Pancreas (tissue), 10 donors: ENCODE data around the gene RXFP2. TPM values are rescaled to one million over a fixed set of nuclear protein-coding genes. Genes with fewer than 3 reads are reported as not detected.

Source experiments
- ATAC-seq, 4 donors: fragments of 200-7000 bp; cut with Tn5 transposase; one replicate each; pipeline versions ENCODE4 v1.8.0 to v1.9.1; 2020; ENCODE audit warnings: mild to moderate bottlenecking in 4 of 4, moderate library complexity in 4 of 4
- DNase-seq, 6 donors: peaks; one replicate each; pipeline ENCODE4 v3.0.0-alpha.2; 2020
- FAIRE-seq: peaks from 2 replicates; lab custom pipeline; 2012; peaks lifted over from hg19 to GRCh38; lab: Jason Lieb, UNC
- H3K27ac ChIP-seq, 4 donors: fragments of 200-600 bp; sonication (generic); 1 replicate in 3 of 4; 2 replicates in 1 of 4; pipeline versions ENCODE4 v1.5.0 to v1.8.0; 2020
- H3K27me3 ChIP-seq, 4 donors: fragments of 200-600 bp; one replicate each; pipeline ENCODE4 v1.8.0; 2021
- H3K36me3 ChIP-seq, 3 donors: fragments of 200-600 bp; sonication (generic) in 1 of 3; one replicate each; pipeline versions ENCODE4 v1.5.0 to v1.8.0; 2020 to 2021
- H3K4me1 ChIP-seq, 3 donors: fragments of 200-600 bp; one replicate each; pipeline ENCODE4 v1.8.0; 2021
- H3K4me3 ChIP-seq, 4 donors: fragments of 200-600 bp; sonication (generic) in 2 of 4; one replicate each; pipeline versions ENCODE4 v1.5.0 to v1.8.0; 2020 to 2021
- H3K9me3 ChIP-seq, 4 donors: fragments of 200-600 bp; one replicate each; pipeline ENCODE4 v1.8.0; 2021
- WGBS, 2 donors: extraction: QIAGEN DNeasy Blood & Tissue Kit; methylation state at CpG; one replicate each; pipeline ENCODE4 v1.1.7; 2013; 5-methylcytosine and 5-hydroxymethylcytosine counted together
- intact Hi-C, 3 donors: fragments of 100-400 bp; cut with DNase I; formaldehyde crosslinking; loops; one replicate each; pipeline versions ENCODE4 v1.11.1 to v1.14.2; 2022
- polyA plus RNA-seq, 2 donors: library from polyadenylated mRNA; stranded (reverse); fragments of 200-250 nt; gene quantifications; one replicate each; pipeline ENCODE4 v1.2.3, GENCODE V29; 2013
- total RNA-seq, 6 donors: library from RNA; stranded (reverse); fragmentation: NEBNext Ultra II Directional in 4 of 6; extraction: Animal tissue kit (Norgen Biotek cat#: 25700) in 4 of 6; gene quantifications; one replicate each; pipeline versions ENCODE4 v1.2.1 to v1.2.4, GENCODE V29; 2021 to 2023
- TF ChIP-seq, protein P1 (sequence below), 4 donors: fragments of 200-600 bp; sonication (generic) in 3 of 4; IDR thresholded peaks; one replicate each; pipeline versions ENCODE4 v1.5.0 to v1.8.0; 2021; ENCODE audit warnings: antibody characterized with exemption in 4 of 4
- donor health status: healthy with polysubstance abuse.
- donor health status: DM: no; HTN: no; CAD: no; lungs with moderate emphysema.
- donor health status: DM: no; HTN: no; CAD: no.
- donor health status: control.
- donor health status: control.
- donor health status: Bipolar disorder and iron deficiency.
- donor health status: DM: yes; HTN: yes; CAD: no.
- donor health status: DM: no; HTN: no; CAD: no.
- donor health status: DM: no; HTN: no; CAD: no.
- donor health status: DM: yes; HTN: yes; CAD: no.

RXFP2 gene
- total and polyA plus RNA-seq, 8 donors = 0.02 TPM; not detected in 7

DNA sequence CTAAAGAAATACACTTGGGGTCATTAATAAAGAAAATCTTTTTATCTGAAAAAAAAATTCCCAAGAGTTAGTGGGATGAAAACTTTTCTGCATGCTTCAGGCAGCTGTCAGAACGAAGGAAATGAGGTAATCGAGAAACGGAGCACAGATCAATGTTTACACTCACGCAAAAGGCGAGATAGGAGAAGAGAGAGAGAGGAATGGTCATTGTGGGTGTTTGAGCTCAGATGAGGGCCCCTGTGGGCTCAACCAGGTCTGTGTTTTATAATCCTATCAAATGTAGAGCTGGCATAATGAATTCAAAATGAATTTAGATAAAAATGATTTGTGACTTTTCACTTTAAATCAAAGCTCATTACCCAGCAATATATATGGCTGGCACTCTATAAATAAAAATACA, 6.3 kb upstream of the RXFP2 start:
- no peaks in the 10 kb centered on the region for H3K27me3 ChIP-seq
- H3K4me3 ChIP-seq = no peak overlapping the region
- H3K9me3 ChIP-seq = no peaks in the 10 kb centered on the region
- no peak for FAIRE-seq
- no peak overlapping the region for H3K27ac ChIP-seq
- no peaks in the 10 kb centered on the region for H3K4me1 ChIP-seq
- peak in 1 of 4 donors; percentile 44 for ATAC-seq
- TF ChIP-seq, protein P1, sequence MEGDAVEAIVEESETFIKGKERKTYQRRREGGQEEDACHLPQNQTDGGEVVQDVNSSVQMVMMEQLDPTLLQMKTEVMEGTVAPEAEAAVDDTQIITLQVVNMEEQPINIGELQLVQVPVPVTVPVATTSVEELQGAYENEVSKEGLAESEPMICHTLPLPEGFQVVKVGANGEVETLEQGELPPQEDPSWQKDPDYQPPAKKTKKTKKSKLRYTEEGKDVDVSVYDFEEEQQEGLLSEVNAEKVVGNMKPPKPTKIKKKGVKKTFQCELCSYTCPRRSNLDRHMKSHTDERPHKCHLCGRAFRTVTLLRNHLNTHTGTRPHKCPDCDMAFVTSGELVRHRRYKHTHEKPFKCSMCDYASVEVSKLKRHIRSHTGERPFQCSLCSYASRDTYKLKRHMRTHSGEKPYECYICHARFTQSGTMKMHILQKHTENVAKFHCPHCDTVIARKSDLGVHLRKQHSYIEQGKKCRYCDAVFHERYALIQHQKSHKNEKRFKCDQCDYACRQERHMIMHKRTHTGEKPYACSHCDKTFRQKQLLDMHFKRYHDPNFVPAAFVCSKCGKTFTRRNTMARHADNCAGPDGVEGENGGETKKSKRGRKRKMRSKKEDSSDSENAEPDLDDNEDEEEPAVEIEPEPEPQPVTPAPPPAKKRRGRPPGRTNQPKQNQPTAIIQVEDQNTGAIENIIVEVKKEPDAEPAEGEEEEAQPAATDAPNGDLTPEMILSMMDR (IDR thresholded peaks at IDR 0.05) = no peak
- DNase-seq = no peak
- no peaks in the 10 kb centered on the region for H3K36me3 ChIP-seq
- intact Hi-C loops = loop anchor here in 1 of 3 donors (10.0 kb wide), 1 partner anchor 298 kb away; no protein-coding TSS in a partner anchor
- 3 to 6% methylated on average over 5 of the region's 5 CpGs for WGBS, 2 donors

DNA sequence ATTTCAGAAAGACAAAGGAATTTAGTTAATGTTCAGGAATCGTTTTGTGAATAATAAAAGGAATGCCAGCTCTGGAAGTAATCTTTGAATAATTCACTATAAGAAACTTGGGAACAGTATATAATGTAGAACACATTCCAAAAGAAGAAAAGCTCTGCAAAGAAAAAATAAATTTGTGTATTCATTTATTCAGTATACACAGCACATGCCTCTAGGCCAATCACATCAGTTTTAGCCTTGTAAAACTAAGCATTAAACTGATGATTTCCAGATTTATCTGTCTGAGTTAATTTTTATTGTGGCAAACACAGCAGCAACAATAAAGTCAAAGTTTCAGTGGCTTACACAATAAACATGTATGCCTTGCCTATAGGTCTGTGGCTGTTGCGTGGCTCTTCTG, 5.7 kb upstream of the RXFP2 start:
- no peak overlapping the region for H3K27ac ChIP-seq
- ATAC-seq = no peak
- DNase-seq = no peak
- H3K4me1 ChIP-seq = no peaks in the 10 kb centered on the region
- 49 to 62% methylated on average over 2 of the region's 2 CpGs for WGBS, 2 donors
- TF ChIP-seq, protein P1 (IDR thresholded peaks at IDR 0.05) = no peak
- intact Hi-C loops = loop anchor here in 1 of 3 donors (10.0 kb wide), 1 partner anchor 299 kb away; no protein-coding TSS in a partner anchor
- no peak overlapping the region for H3K4me3 ChIP-seq
- H3K27me3 ChIP-seq = no peaks in the 10 kb centered on the region
- H3K9me3 ChIP-seq = no peaks in the 10 kb centered on the region
- H3K36me3 ChIP-seq = no peaks in the 10 kb centered on the region
- FAIRE-seq = no peak

DNA sequence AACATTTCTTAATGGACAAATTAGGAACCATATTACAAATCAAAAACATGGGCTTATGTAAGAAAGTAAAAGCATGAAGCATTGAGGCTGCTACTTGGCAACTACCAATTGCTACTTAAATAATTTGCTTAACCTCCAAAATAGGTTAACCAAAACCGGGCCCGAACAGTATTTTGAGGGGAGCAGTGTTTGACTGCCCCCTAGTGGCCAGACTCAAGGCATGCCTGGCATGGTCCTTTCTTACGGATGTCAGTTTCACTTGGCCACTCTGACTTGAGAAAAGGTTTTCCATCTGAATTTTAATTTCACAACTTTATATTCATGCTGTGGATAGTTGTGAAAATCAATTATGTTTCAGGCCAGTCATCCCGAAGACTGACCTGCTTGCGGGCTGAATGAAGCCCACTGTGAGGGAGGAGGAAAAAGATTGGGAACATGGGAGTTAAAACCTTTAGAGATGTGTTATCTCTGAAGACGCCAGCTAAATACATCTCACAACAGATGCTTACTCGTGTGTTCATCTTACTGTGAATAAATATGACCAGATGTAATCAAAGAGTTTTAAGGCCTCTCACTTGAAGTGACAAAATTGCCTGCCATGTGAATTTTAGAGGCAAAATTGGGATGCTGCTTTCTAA, 2.9 kb downstream of the RXFP2 start:
- TF ChIP-seq, protein P1 (IDR thresholded peaks at IDR 0.05) = peak; percentile 89 to 99 (median 97)
- Histone ChIP-seq H3K4me3 (no peak overlapping the region), H3K9me3 (no peaks in the 10 kb centered on the region), H3K4me1 (no peaks in the 10 kb centered on the region), H3K27ac (no peak overlapping the region), H3K36me3 (no peaks in the 10 kb centered on the region), H3K27me3 (peaks cover 0 to 22% (median 8%) of the 10 kb centered on the region in 4 donors)
- ATAC-seq (peak; percentile 63 to 92 (median 90)), FAIRE-seq (peak; percentile 92), DNase-seq (peak in 5 of 6 donors; percentile 17 to 70 (median 46))
- WGBS, 2 donors = 6 to 9% methylated on average over 7 of the region's 7 CpGs
- intact Hi-C loops = loop anchor here in 1 of 3 donors (5.0 to 10.0 kb wide), 2 partner anchors 310 to 507 kb away; no protein-coding TSS in a partner anchor

DNA sequence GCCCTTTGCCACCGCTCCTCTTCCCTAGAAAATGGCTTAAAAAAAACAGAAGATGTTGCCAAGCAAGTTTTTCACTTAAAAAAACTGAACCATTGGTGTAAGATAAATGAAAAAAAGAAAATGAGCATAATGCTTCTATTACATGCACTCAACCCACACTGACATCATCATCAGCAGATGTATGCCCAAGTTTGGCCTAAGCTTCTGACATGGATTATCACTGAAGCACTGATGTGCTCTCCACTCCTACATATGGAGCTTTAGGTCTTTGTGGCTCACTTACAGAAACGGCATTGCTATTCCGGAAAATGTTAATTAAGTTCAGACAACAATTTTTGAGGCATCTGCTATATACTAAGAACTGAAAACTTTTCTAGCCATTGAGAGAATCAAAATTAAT, 8.0 kb downstream of the RXFP2 start:
- TF ChIP-seq, protein P1 (IDR thresholded peaks at IDR 0.05) = no peak
- Histone ChIP-seq H3K4me1 (no peaks in the 10 kb centered on the region), H3K27me3 (peaks cover 0 to 4% (median 0%) of the 10 kb centered on the region in 4 donors), H3K4me3 (no peak overlapping the region), H3K27ac (no peak overlapping the region), H3K9me3 (no peaks in the 10 kb centered on the region), H3K36me3 (no peaks in the 10 kb centered on the region)
- WGBS, 2 donors = 74 to 83% methylated on average over 3 of the region's 3 CpGs
- ATAC-seq (no peak), FAIRE-seq (no peak), DNase-seq (no peak)
- intact Hi-C loops = loop anchor here in 1 of 3 donors (10.0 kb wide), 1 partner anchor 512 kb away; no protein-coding TSS in a partner anchor

DNA sequence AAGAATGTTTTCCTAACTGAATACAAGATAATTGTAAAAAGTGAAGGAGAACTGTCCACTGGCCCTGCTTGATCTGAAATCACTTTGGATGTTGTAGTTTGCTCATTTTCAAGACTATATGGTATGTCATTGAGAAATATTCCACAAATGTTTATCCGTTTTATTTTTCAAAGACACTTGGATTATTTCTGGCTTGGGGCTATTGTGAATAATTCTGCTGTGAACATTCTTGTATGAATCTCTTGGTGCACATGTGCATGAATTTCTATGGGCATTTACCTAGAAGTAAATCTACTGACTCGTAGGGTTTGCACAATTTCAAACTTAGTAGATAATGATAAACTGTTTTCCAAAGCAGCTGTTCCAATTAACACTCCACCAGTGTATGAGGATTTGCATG, 8.6 kb downstream of the RXFP2 start:
- FAIRE-seq = no peak
- DNase-seq = no peak
- no peaks in the 10 kb centered on the region for H3K4me1 ChIP-seq
- no peak overlapping the region for H3K4me3 ChIP-seq
- H3K27ac ChIP-seq = no peak overlapping the region
- ATAC-seq = no peak
- TF ChIP-seq, protein P1 (IDR thresholded peaks at IDR 0.05) = no peak
- no peaks in the 10 kb centered on the region for H3K36me3 ChIP-seq
- intact Hi-C loops = loop anchor here in 1 of 3 donors (10.0 kb wide), 1 partner anchor 513 kb away; no protein-coding TSS in a partner anchor
- WGBS, 2 donors = 48 to 56% methylated on average over 2 of the region's 2 CpGs
- no peaks in the 10 kb centered on the region for H3K27me3 ChIP-seq
- H3K9me3 ChIP-seq = no peaks in the 10 kb centered on the region
